ENCODE data around the gene PAPOLA.

GRCh38 chr14:96586056-96586455 is 83.9 kb downstream of the PAPOLA start:
- no peak for TF ChIP-seq GATA2 (IDR thresholded peaks at IDR 0.05; ENCODE audit: low read depth, low read length)
- no peak for TF ChIP-seq GATA3 (IDR thresholded peaks at IDR 0.05; ENCODE audit: low read depth, low read length)
